Activated naive CD8-positive, alpha-beta T cell (primary cell): Measurements from ENCODE around the gene CT47C1.
"Not testable (repeated sequence)": the region's sequence is repeated elsewhere in the genome, so short reads cannot be mapped to it uniquely, and the experiment has no call there.

Source experiments
- H3K27ac Mint-ChIP-seq: one replicate; pipeline ENCODE4 v1.8.0; 2021; ENCODE audit warnings: mixed read lengths
- H3K27me3 Mint-ChIP-seq: one replicate; pipeline ENCODE4 v1.8.0; 2021; ENCODE audit warnings: mixed read lengths
- H3K36me3 Mint-ChIP-seq: one replicate; pipeline ENCODE4 v1.8.0; 2021; ENCODE audit warnings: mixed read lengths
- H3K4me1 Mint-ChIP-seq: one replicate; pipeline ENCODE4 v1.8.0; 2021; ENCODE audit warnings: low read depth, mixed read lengths
- H3K4me3 Mint-ChIP-seq: one replicate; pipeline ENCODE4 v1.8.0; 2021; ENCODE audit warnings: mild to moderate bottlenecking, mixed read lengths
- H3K9me3 Mint-ChIP-seq: one replicate; pipeline ENCODE4 v1.8.0; 2021; ENCODE audit warnings: low read depth, mixed read lengths

The CT47C1 gene

GRCh38 chrX:119072744-119073143, at the start of gene CT47C1:
Gene CT47C1, plus strand, starts transcription at chrX:119072993. Its CDS starts 233 bp downstream, at chrX:119073226.
- H3K9me3 Mint-ChIP-seq = no peaks in the 10 kb centered on the region
- no peaks in the 10 kb centered on the region for H3K27me3 Mint-ChIP-seq
- no peak within 1 kb of the TSS for H3K27ac Mint-ChIP-seq
- no peaks in the 10 kb centered on the region for H3K4me1 Mint-ChIP-seq
- no peaks in the 10 kb centered on the region for H3K36me3 Mint-ChIP-seq
- no peak within 1 kb of the TSS for H3K4me3 Mint-ChIP-seq

GRCh38 chrX:119025900-119026299, 46.9 kb upstream of the CT47C1 start:
- Mint-ChIP-seq H3K27me3 (no peaks in the 10 kb centered on the region), H3K27ac (no peak overlapping the region), H3K4me1 (no peaks in the 10 kb centered on the region), H3K4me3 (no peak overlapping the region), H3K36me3 (no peaks in the 10 kb centered on the region), H3K9me3 (no peaks in the 10 kb centered on the region)

GRCh38 chrX:119026344-119026743, 46.4 kb upstream of the CT47C1 start:
- H3K27ac Mint-ChIP-seq, H3K4me3 Mint-ChIP-seq, H3K36me3 Mint-ChIP-seq, H3K27me3 Mint-ChIP-seq, H3K4me1 Mint-ChIP-seq, H3K9me3 Mint-ChIP-seq: not testable (repeated sequence)

- H3K4me1 Mint-ChIP-seq = not testable (repeated sequence)
Measured at GRCh38 chrX:119027960-119028732, 44.6 kb upstream of the CT47C1 start.

GRCh38 chrX:119028733-119029330, 44.0 kb upstream of the CT47C1 start:
- Mint-ChIP-seq H3K27ac (no peak overlapping the region), H3K36me3 (no peaks in the 10 kb centered on the region), H3K4me1 (no peaks in the 10 kb centered on the region), H3K4me3 (no peak overlapping the region), H3K9me3 (no peaks in the 10 kb centered on the region), H3K27me3 (no peaks in the 10 kb centered on the region)

More at GRCh38 chrX:119027960-119028732, 44.6 kb upstream of the CT47C1 start:
- H3K27ac Mint-ChIP-seq, H3K27me3 Mint-ChIP-seq, H3K4me3 Mint-ChIP-seq, H3K36me3 Mint-ChIP-seq, H3K9me3 Mint-ChIP-seq: not testable (repeated sequence)

GRCh38 chrX:119029656-119030055, 43.1 kb upstream of the CT47C1 start:
- not testable (repeated sequence) for H3K4me1 Mint-ChIP-seq, H3K9me3 Mint-ChIP-seq, H3K27me3 Mint-ChIP-seq, H3K4me3 Mint-ChIP-seq, H3K27ac Mint-ChIP-seq, H3K36me3 Mint-ChIP-seq

GRCh38 chrX:119030990-119031389, 41.8 kb upstream of the CT47C1 start:
- H3K4me3 Mint-ChIP-seq = no peak overlapping the region
- H3K27ac Mint-ChIP-seq = no peak overlapping the region
- H3K4me1 Mint-ChIP-seq = no peaks in the 10 kb centered on the region
- H3K27me3 Mint-ChIP-seq = no peaks in the 10 kb centered on the region
- no peaks in the 10 kb centered on the region for H3K9me3 Mint-ChIP-seq
- H3K36me3 Mint-ChIP-seq = no peaks in the 10 kb centered on the region

GRCh38 chrX:119036107-119037029, 36.4 kb upstream of the CT47C1 start:
- Mint-ChIP-seq H3K27me3 (no peaks in the 10 kb centered on the region), H3K4me1 (no peaks in the 10 kb centered on the region), H3K27ac (no peak overlapping the region), H3K36me3 (no peaks in the 10 kb centered on the region), H3K9me3 (no peaks in the 10 kb centered on the region), H3K4me3 (no peak overlapping the region)

GRCh38 chrX:119040432-119040831, 32.4 kb upstream of the CT47C1 start:
- Mint-ChIP-seq H3K36me3 (no peaks in the 10 kb centered on the region), H3K27ac (no peak overlapping the region), H3K4me1 (no peaks in the 10 kb centered on the region), H3K27me3 (no peaks in the 10 kb centered on the region), H3K9me3 (no peaks in the 10 kb centered on the region), H3K4me3 (no peak overlapping the region)

GRCh38 chrX:119041175-119041574, 31.6 kb upstream of the CT47C1 start:
- H3K27ac Mint-ChIP-seq = no peak overlapping the region
- no peaks in the 10 kb centered on the region for H3K36me3 Mint-ChIP-seq
- no peaks in the 10 kb centered on the region for H3K9me3 Mint-ChIP-seq
- H3K4me1 Mint-ChIP-seq = no peaks in the 10 kb centered on the region
- no peaks in the 10 kb centered on the region for H3K27me3 Mint-ChIP-seq
- H3K4me3 Mint-ChIP-seq = no peak overlapping the region

GRCh38 chrX:119042040-119042439, 30.8 kb upstream of the CT47C1 start:
- Mint-ChIP-seq H3K9me3 (no peaks in the 10 kb centered on the region), H3K36me3 (no peaks in the 10 kb centered on the region), H3K27ac (no peak overlapping the region), H3K4me3 (no peak overlapping the region), H3K4me1 (no peaks in the 10 kb centered on the region), H3K27me3 (no peaks in the 10 kb centered on the region)

- Mint-ChIP-seq H3K36me3 (no peaks in the 10 kb centered on the region), H3K4me3 (no peak overlapping the region), H3K9me3 (no peaks in the 10 kb centered on the region), H3K4me1 (no peaks in the 10 kb centered on the region), H3K27me3 (no peaks in the 10 kb centered on the region), H3K27ac (no peak overlapping the region)
Measured at GRCh38 chrX:119042996-119043395, 29.8 kb upstream of the CT47C1 start.

GRCh38 chrX:119045884-119046283, 26.9 kb upstream of the CT47C1 start:
- Mint-ChIP-seq H3K36me3 (no peaks in the 10 kb centered on the region), H3K27ac (no peak overlapping the region), H3K9me3 (no peaks in the 10 kb centered on the region), H3K27me3 (peaks cover 2% of the 10 kb centered on the region), H3K4me1 (no peaks in the 10 kb centered on the region), H3K4me3 (no peak overlapping the region)

GRCh38 chrX:119055687-119056086, 17.1 kb upstream of the CT47C1 start:
- H3K27me3 Mint-ChIP-seq = peaks cover 3% of the 10 kb centered on the region
- no peaks in the 10 kb centered on the region for H3K4me1 Mint-ChIP-seq
- H3K36me3 Mint-ChIP-seq = no peaks in the 10 kb centered on the region
- H3K27ac Mint-ChIP-seq = no peak overlapping the region
- H3K4me3 Mint-ChIP-seq = no peak overlapping the region
- H3K9me3 Mint-ChIP-seq = no peaks in the 10 kb centered on the region

GRCh38 chrX:119062750-119063374, 9.9 kb upstream of the CT47C1 start:
- Mint-ChIP-seq H3K9me3 (no peaks in the 10 kb centered on the region), H3K4me3 (no peak overlapping the region), H3K4me1 (no peaks in the 10 kb centered on the region), H3K36me3 (no peaks in the 10 kb centered on the region), H3K27me3 (no peaks in the 10 kb centered on the region), H3K27ac (no peak overlapping the region)
